Urothelium cell line (cell line): ENCODE data around the gene SNU13.
"Not testable (repeated sequence)": the region's sequence is repeated elsewhere in the genome, so short reads cannot be mapped to it uniquely, and the experiment has no call there.

Experiments used
- DNase-seq: peaks from one replicate; pipeline ENCODE4 v3.0.0; 2011; ENCODE audit warnings: low spot score, mixed read lengths
- FAIRE-seq: peaks from 2 replicates; lab custom pipeline; 2011; peaks lifted over from hg19 to GRCh38; lab: Jason Lieb, UNC

Gene SNU13

DNA sequence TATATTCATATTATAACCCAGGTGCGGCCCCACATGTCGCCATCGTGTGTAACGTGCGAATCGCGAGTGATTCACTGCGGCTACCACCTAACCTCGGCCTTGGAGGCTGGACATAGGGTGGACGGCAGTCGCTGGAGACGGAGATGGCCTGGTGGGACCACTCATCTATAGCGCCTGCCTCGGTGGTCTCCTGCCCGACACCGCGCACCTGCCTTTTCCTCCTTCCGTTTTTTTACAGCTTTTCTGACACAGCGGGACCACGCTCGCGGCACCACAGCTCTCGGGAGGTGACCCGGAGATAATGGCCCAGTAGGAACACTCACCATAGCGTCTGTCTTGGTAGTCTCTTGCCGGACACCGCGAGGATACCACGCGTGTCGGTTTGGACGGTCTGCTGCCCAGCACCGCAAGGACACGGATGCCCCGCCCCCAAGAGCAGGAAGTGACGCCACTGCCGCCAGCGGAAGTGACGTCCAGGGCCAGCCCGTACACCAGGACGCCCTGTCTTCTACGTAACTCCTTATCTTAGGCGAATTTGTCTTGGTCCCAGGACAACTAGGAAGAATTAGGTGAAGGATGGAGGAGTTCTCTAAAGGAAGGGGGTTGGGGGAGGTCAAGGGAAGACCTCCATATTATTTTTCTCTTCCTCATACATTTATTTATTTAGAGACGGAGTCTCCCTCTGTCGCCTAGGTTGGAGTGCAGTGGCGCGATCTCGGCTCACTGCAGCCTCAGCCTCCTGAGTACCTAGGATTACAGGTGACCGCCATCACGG is 6.4 kb downstream of the SNU13 start:
- FAIRE-seq (no peak), DNase-seq (peak; percentile 77)

DNA sequence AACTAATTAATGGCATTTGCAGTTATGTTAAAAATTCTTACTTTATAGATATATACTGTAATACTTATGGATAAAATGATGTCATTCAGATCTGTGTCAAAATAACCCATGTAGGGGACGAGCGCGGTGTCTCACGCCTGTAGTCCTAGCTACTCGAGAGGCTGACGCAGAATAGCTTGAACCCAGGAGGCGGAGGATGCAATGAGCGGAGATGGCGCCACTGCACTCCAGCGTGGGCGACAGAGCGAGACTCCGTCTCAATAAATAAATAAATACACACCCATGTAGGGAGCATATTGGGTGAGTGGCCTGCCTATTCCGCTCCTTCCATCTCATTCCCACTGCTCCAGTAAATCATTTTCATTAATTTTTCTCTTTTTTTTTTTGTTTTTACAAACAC is 7.1 kb downstream of the SNU13 start:
- no peak for FAIRE-seq
- no peak for DNase-seq

DNA sequence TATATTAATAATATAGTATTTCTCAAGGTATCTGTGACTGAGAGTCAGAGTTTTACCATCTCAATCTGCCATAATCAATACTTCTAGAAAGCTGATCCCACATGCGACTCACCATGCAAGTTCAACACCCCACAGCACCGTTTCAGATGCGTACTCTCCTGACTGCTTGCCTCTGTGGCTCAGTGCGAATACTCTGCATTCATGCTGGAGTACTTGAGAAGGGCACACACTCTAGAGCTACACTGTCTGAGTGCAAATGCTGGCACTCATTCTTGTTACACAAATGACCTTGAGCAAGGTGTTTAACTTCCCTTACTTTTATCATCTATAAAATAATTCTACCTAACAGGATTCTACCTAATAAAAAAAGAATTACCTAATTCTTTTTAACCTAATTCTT is 12.5 kb downstream of the SNU13 start:
- DNase-seq: no peak
- no peak for FAIRE-seq

DNA sequence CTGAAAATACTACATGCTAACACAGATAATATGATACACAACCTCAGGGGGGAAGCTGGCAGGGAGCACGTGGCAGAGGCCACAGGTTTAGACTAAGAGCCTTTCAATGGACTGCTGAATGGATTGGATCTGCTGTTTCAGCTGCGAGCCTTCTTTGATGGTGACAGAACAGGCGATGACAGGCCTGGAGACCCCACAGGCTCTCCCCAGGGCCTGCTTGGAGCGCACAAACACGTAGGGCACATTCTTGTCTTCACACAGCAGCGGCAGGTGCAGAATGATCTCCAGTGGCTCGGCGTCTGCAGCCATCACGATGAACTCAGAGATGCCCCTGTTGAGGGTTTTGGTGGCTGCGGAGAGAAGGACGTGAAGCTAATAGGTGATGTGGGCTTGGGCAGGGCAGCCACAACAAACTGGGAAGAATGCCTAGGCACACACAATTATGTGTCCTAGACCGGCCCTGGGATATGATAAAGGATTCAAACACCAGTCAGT is 13.8 kb downstream of the SNU13 start:
- no peak for DNase-seq
- no peak for FAIRE-seq

DNA sequence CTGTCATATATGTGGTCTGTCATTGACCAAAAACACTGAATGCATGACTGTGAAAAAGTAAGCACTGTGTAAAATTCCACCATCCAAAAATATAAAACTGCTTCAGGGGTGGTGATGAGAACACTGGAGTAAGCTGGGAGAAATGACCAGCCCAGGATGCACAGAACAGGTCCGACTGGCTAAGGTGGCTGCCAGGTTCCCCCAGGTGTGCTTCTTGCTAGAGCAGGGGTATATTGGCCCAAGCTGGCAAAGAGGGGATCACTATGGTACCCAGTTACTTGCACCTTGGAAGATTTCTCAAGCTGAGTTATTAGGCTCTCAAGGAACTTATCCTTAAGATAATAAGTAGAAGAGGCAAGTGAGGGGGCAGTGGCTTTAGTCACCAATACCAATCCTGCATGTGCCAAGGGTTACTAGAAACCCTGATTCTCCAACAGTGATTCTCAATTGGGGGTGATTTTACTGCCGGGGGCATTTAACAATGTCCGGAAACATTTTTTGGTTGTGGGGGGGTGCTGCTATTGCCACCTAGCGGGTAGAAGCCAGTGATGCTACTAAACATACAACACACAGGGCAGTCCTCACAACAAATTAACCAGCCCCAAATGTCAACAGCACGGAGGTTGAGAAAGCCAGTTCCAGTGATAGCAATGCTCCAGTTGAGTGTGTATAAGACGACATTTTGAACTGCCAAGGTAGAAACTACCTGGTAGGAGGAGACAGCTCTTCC is 15.7 kb downstream of the SNU13 start:
- FAIRE-seq (no peak), DNase-seq (no peak)

DNA sequence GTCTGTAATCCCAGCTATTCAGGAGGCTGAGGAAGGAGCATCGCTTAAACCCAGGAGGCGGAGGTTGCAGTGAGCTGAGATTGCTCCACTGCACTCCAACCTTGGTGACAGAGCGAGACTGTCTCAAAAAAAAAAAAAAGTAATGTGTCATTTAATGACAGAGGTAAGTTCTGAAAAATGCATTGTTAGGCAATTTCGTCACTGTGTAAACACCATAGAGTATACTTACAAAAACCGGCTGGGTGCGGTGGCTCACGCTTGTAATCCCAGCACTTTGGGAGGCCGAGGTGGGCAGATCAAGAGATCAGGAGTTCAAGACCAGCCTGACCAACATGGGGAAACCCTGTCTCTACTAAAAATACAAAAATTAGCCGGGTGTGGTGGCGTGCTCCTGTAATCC is 16.6 kb downstream of the SNU13 start:
- FAIRE-seq, DNase-seq: not testable (repeated sequence)

DNA sequence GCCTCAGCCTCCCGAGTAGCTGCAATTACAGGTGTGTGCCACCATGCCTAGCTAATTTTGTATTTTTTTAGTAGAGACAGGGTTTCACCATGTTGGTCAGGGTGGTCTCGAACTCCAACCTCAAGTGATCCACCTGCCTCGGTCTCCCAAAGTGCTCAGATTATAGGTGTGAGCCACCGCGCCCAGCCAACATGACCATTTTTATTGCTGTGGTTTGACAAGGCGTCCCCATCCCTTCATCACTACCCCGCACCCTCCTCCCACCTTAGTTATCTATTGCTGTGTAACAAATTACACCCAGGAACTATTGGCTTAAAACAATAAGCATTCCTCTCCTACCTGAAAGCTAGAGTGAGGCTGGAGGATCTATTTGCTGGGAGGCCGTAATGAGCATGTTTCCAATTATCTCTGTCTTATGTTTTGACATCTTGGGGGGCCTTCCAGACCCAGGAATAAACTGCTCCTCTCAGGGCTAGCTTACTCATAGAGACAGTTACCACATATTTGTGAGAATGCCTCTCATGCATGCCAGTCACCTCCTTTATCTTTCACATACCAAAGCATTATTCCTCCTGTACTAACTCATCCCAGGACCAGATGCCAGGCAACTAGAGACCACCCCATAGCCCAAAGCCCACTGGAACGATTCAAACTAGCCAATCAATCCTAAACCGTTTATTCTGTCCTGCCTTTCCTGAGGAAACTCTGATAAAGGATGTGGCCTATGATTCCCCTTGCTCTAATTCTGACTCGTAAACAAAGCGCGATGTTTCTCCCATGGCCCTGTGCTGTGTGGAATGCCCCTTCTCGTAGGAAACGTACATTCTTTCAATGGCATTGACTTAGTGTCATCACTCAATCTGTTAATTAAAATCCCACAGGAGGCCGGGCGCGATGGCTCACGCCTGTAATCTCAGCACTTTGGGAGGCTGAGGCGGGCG is 19.4 kb downstream of the SNU13 start:
- no peak for DNase-seq
- FAIRE-seq: no peak

DNA sequence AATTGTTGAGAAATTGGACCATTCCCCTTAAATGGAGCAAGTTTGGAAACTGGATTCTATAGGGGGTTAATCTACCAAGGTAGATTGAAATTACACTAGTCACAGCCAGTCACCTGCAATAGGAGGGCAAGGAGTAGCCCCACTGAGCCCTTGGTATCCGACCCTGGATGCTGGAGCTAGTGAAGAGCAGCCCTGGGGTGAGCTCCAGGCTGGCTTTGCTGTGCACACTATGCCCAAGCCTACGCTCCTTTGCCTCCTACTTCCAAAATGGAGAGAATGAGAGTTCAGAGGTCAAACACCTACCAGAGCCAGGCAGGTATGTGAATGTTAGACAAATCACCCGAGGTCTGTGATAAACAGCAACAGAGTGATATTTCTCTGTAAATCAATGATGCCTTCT is 23.7 kb downstream of the SNU13 start:
- no peak for DNase-seq
- no peak for FAIRE-seq

DNA sequence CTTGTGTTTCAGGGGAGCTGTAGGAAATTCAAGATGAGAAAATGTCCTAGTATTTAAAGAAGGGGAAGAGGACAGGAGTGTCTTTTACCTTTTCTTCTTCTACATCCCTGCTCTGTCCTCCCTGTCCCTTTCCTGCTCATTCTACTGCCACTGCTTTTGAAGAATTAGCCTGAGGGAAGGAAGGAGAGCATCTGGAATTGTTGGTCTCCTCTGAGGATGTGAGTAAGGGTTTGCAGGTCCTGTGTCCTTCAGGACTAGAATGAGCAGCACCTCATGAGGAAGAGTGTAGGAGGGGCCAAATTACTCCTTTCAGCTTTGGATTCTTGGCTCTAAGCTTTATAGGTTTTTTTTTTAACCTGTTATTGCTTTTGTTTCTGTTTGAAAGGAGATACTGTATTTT is 24.2 kb downstream of the SNU13 start:
- FAIRE-seq (no peak), DNase-seq (no peak)

DNA sequence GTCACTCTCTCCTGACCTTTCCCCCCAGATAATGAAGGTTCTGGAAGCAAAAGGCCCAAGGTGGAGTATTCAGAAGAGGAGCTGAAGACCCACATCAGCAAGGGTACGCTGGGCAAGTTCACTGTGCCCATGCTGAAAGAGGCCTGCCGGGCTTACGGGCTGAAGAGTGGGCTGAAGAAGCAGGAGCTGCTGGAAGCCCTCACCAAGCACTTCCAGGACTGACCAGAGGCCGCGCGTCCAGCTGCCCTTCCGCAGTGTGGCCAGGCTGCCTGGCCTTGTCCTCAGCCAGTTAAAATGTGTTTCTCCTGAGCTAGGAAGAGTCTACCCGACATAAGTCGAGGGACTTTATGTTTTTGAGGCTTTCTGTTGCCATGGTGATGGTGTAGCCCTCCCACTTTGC is 25.1 kb downstream of the SNU13 start:
- DNase-seq: not testable (repeated sequence)
- peak; percentile 87 for FAIRE-seq

DNA sequence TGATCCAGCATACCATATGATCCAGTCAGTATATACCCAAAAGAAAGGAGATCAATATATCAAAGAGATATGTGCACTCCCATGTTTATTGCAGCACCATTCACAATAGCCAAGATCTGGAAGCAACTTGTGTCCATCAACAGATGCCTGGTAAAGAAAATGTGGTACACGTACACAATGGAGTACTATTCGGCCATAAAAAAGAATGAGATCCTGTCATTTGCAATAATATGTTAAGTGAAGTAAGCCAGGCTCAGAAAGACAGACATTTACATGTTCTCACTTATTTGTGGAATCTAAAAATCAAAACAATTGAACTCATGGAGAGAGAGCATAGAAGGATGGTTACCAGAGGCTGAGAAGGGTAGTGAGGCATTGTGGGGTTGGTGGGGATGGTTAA is 27.0 kb downstream of the SNU13 start:
- no peak for FAIRE-seq
- no peak for DNase-seq

DNA sequence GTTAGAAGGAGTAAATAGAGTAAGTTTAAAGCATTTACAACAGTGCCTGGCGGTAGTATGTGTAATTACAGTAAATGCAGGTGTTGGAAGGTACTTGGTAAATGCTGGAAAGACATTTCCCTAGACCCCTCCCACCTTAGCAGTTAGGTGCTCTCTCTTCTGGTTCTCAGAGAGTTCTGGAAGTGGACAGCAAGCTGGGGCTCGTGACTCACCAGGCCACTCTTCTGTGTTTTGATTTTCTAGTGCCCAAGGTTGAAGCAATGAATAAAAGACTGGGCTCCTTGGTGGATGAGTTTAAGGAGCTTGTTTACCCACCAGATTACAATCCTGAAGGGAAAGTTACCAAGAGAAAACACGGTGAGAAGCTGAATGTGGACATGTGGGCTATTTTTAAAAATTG is 27.6 kb downstream of the SNU13 start:
- DNase-seq (no peak), FAIRE-seq (no peak)

DNA sequence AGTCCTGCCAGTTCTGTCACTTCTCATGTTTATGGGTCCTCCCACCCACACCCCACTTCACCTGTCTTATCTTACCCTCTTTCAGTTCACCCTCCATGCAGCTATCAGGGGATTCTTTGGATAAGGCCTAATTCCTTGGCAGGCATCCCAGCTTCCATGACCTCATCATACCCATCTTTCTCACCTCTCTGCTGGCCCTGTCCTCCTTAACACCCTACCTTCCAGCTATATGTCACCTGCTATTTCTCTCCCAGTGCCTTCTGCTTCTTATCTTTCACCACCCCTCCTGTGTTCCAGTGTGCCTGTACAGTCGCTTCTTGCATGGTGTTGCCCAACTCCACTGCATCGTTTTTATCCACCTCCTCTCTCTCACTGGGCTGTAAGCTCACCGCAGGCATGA is 28.3 kb downstream of the SNU13 start:
- no peak for FAIRE-seq
- DNase-seq: no peak

DNA sequence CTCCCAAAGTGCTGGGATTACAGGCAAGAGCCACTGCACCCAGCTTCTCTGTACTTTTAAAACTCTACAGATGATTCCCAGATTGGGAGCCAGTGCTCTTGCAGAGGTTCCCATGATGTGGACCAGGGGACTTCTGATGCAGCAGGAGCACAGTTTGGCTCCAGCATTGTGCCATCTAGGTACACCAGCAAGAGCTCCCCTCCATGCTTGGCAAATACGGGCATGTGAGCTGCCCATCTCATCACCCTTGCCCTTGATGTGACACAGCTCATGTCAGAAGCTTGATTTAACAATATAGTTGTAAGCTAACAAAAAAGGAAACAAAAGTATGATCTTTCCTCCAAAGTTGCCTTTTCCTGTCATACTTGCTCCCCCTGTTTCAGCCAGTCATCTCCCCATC is 28.7 kb downstream of the SNU13 start:
- DNase-seq (no peak), FAIRE-seq (no peak)

DNA sequence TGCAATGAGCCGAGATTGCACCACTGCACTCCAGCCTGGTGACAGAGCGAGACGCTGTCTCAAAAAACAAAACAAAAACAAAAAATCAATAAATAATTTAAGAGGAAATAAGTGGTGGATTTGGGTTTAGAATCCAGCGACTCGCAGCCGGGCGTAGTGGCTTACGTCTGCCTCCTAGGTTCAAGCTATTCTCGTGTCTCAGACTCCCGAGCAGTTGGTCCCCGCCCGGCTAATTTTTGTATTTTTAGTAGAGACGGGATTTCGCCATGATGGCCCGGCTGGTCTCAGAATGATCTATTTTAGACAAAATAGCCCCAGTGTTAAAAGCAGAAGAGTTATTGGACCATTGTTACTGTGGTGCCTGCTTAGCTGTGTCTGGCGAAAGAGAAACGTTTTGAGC is 29.8 kb downstream of the SNU13 start:
- no peak for DNase-seq
- FAIRE-seq: no peak

DNA sequence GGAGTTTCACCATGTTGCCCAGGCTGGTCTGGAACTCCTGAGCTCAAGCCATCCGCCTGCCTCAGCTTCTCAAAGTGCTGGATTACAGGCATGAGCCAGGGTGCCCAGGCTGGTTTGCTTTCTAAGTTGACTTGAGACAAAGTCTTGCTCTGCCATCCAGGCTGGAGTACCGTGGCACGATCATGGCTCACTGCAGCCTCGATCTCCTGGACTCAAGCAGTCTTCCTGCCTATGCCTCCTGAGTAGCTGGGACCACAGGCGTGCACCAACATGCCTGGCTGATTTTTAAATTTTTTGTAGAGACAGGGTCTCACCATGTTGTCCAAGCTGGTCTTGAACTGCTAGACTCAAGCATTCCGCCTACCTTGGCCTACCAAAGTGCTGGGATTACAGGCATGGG is 31.0 kb downstream of the SNU13 start:
- no peak for FAIRE-seq
- DNase-seq: no peak

DNA sequence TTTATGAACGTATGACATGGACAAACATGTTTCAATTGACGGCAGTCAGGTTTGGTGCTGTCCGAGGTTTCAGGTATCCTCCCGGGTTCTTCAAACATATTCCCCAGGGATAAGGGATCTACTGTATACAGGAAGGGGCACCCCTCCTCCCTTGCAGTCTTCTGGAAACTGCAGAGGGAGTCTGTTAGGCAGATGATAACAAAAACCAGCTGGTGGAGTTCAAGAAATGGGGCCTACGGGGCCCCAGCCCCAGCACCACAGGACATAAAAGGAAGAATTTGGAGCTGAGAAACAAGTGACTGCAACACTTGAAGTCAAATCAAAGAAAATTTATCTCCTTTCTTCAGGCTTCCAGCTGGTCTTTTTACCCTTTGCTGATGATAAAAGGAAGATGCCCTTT is 32.1 kb downstream of the SNU13 start:
- DNase-seq (no peak), FAIRE-seq (no peak)

DNA sequence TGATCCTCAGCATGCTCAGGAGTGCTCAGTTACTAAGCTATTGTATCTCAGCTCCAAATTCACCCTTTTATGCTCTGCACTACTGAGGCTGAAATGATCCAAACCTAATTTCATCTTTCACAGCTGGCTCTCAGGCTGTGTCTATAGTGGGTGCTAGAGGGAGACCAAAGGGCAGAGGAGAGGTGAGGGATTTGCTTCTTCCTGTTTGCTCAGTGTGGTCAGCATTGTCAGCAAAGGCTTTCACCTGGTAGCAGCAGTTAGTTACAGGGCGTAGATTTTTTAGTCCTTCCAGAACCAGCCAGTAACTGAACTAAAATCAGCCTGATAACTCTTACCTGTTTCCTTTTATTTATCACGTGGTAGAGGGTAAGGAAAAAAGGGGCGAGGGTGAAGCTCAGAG is 34.3 kb downstream of the SNU13 start:
- FAIRE-seq (no peak), DNase-seq (no peak)

DNA sequence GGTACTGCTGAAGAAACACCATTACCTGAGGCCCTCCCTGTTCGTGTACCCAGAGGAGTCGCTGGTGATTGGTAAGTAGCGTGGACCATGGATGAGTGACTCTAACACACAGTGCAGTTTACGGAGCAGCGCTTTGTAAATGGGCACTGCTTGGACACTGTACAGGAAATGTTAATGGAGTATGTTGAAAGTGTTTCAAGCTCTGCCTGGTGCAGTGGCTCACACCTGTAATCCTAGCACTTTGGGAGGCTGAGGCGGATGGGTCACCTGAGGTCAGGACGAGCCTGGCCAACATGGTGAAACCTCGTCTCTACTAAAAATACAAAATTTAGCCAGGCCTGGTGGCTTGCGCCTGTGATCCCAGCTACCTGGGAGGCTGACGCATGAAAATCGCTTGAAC is 37.8 kb downstream of the SNU13 start:
- DNase-seq: no peak

DNA sequence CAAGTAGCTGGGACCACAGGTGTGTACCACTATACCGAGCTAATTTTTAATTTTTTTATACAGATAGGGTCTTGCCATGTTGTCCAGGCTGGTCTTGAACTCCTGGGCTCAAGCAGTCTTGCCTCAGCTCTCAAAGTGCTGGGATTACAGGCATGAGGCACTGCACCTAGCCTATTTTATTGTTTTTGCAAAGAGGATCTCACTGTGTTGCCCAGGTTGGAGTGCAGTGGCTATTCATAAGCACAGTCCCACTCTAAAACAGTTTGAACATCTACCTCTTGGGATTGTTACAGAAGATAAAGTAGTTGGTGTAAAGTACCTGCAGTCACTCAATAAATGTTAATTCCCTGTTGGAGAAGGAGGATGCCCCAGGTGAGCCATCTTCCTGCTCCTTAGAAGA is 38.4 kb downstream of the SNU13 start:
- DNase-seq: no peak
- peak; percentile 55 for FAIRE-seq

More for the DNA sequence above, 37.8 kb downstream of the SNU13 start:
- FAIRE-seq: no peak

DNA sequence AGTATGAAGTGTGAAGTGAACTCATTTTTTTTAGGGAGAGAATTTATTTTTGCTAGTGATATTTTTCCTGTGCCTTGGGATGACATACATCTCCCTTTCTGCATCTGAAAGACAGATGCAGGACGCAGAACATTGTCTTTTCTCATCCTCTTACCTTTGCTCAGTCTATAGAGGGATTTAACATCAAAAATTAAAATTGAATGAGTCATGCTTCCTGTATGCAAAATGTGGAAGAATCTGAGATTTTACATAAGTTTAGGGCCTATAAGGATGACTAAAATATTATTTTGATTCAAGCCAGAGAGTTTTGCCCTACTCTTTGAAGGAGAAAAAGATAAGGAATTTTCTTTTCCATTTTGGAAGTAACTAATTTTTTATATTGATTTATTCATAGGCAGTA is 40.2 kb downstream of the SNU13 start:
- FAIRE-seq: no peak
- DNase-seq: no peak
